KMS-11 (cell line): Measurements from ENCODE around the gene KCNA5.

ENCODE experiments used
- H2AFZ ChIP-seq: fragments of 200-600 bp; sonication (generic); 2 replicates; pipeline ENCODE4 v1.6.1; 2016; ENCODE audit warnings: antibody characterized with exemption, mixed run types, low read depth
- H3K27ac ChIP-seq: fragments of 200-600 bp; sonication (generic); 2 replicates; pipeline ENCODE4 v1.6.1; 2016; ENCODE audit warnings: mild to moderate bottlenecking, mixed run types
- H3K27me3 ChIP-seq: fragments of 200-600 bp; sonication (generic); 2 replicates; pipeline ENCODE4 v1.6.1; 2017; ENCODE audit warnings: mild to moderate bottlenecking, low read depth, mixed run types, moderate library complexity; ENCODE audit not compliant: insufficient read depth
- H3K36me3 ChIP-seq: fragments of 200-600 bp; sonication (generic); 2 replicates; pipeline ENCODE4 v1.6.1; 2017; ENCODE audit warnings: mild to moderate bottlenecking, mixed run types; ENCODE audit not compliant: insufficient read depth
- H3K4me1 ChIP-seq: fragments of 200-600 bp; sonication (generic); 2 replicates; pipeline ENCODE4 v1.6.1; 2016; ENCODE audit warnings: mild to moderate bottlenecking, low read depth, mixed run types; ENCODE audit not compliant: poor library complexity, severe bottlenecking
- H3K4me2 ChIP-seq: fragments of 200-600 bp; sonication (generic); 2 replicates; pipeline ENCODE4 v1.7.0; 2016; ENCODE audit warnings: mild to moderate bottlenecking, mixed run types
- H3K4me3 ChIP-seq: fragments of 200-600 bp; sonication (generic); IDR thresholded peaks from 2 replicates; pipeline ENCODE4 v1.6.1; 2017; ENCODE audit warnings: low read depth, low read length, mixed read lengths; ENCODE audit not compliant: insufficient read depth
- H3K79me2 ChIP-seq: fragments of 200-600 bp; sonication (generic); 2 replicates; pipeline ENCODE4 v1.6.1; 2016; ENCODE audit warnings: low read depth, mixed run types; ENCODE audit not compliant: insufficient read depth
- H3K9ac ChIP-seq: fragments of 200-600 bp; sonication (generic); 2 replicates; pipeline ENCODE4 v1.6.1; 2016; ENCODE audit warnings: mild to moderate bottlenecking, mixed run types
- H4K20me1 ChIP-seq: fragments of 200-600 bp; sonication (generic); 2 replicates; pipeline ENCODE4 v1.6.1; 2016; ENCODE audit warnings: mild to moderate bottlenecking, mixed run types; ENCODE audit not compliant: insufficient read depth
- CTCF ChIP-seq: fragments of 200-600 bp; sonication (generic); conservative IDR thresholded peaks from 2 replicates; pipeline ENCODE4 v1.6.1; 2017; ENCODE audit warnings: low read depth, mild to moderate bottlenecking, antibody characterized with exemption, low read length, moderate library complexity, mixed read lengths

The KCNA5 gene

GRCh38 chr12:5072311-5072710 lies 28.6 kb downstream of the KCNA5 start:
- H3K27ac ChIP-seq = no peak overlapping the region
- no peaks in the 10 kb centered on the region for H3K79me2 ChIP-seq
- H3K36me3 ChIP-seq = no peaks in the 10 kb centered on the region
- H2AFZ ChIP-seq = no peak overlapping the region
- H3K9ac ChIP-seq = no peak overlapping the region
- no peak for TF ChIP-seq CTCF
- no peaks in the 10 kb centered on the region for H4K20me1 ChIP-seq
- H3K4me1 ChIP-seq = no peaks in the 10 kb centered on the region
- no peaks in the 10 kb centered on the region for H3K27me3 ChIP-seq
- no peak overlapping the region for H3K4me2 ChIP-seq
- H3K4me3 ChIP-seq = no peak overlapping the region

- no peaks in the 10 kb centered on the region for H3K4me1 ChIP-seq
- no peak overlapping the region for H3K4me2 ChIP-seq
- no peak overlapping the region for H3K27ac ChIP-seq
- H3K4me3 ChIP-seq = no peak overlapping the region
- no peaks in the 10 kb centered on the region for H3K27me3 ChIP-seq
- H4K20me1 ChIP-seq = no peaks in the 10 kb centered on the region
- no peak for TF ChIP-seq CTCF
- no peaks in the 10 kb centered on the region for H3K79me2 ChIP-seq
- no peak overlapping the region for H3K9ac ChIP-seq
- H2AFZ ChIP-seq = no peak overlapping the region
- H3K36me3 ChIP-seq = no peaks in the 10 kb centered on the region
Observed at GRCh38 chr12:5073054-5073453, 29.4 kb downstream of the KCNA5 start.

DNA sequence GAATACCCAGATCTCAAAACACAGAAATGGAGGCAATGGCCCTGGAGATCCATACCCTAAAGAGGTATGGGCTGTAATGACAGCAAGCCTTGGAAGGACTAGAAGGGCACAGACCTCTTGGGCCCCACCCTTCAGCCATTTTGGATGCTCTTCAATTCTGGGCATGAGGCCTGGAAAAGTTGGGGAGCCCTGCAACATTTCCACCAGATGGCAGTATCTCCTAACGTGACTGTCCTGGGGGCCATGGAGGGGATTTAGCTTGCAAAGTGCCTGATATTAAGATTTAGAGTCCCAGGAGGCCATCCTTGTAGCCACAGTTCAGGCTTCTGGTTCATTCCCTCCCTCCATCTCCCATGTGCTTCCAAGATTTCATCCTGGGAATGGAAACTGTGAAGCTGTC lies 30.2 kb downstream of the KCNA5 start:
- no peak overlapping the region for H3K9ac ChIP-seq
- H3K36me3 ChIP-seq = no peaks in the 10 kb centered on the region
- H3K4me1 ChIP-seq = no peaks in the 10 kb centered on the region
- H3K4me3 ChIP-seq = no peak overlapping the region
- no peak overlapping the region for H2AFZ ChIP-seq
- no peak for TF ChIP-seq CTCF
- no peaks in the 10 kb centered on the region for H4K20me1 ChIP-seq
- no peak overlapping the region for H3K4me2 ChIP-seq
- H3K79me2 ChIP-seq = no peaks in the 10 kb centered on the region
- no peak overlapping the region for H3K27ac ChIP-seq
- no peaks in the 10 kb centered on the region for H3K27me3 ChIP-seq

DNA sequence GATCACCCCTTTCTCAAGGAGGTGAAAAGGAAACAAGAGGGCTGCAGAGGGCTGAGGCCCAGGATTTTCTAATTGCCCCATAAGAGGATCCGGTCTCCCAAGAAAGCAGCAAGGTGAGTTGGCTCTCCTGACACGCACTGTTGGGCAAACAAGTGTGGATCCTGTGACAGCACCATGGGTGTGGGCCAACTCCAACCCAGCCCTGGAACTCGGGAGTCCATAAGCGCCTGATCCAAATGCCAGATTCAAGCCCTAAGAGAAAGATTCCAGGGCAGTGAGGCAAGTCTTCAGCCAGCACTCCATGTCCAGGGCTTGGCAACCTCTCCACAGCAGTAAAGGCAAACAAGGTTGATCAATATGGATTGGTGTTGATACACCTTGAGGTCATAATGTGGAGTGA lies 33.1 kb downstream of the KCNA5 start:
- Histone ChIP-seq H3K36me3 (no peaks in the 10 kb centered on the region), H2AFZ (no peak overlapping the region), H3K79me2 (no peaks in the 10 kb centered on the region), H4K20me1 (no peaks in the 10 kb centered on the region), H3K4me2 (no peak overlapping the region), H3K4me1 (no peaks in the 10 kb centered on the region), H3K9ac (no peak overlapping the region), H3K27me3 (no peaks in the 10 kb centered on the region), H3K4me3 (no peak overlapping the region), H3K27ac (no peak overlapping the region)
- TF ChIP-seq CTCF = no peak

- Histone ChIP-seq H3K9ac (no peak overlapping the region), H3K27me3 (no peaks in the 10 kb centered on the region)
Observed at GRCh38 chr12:5078423-5078822, 34.7 kb downstream of the KCNA5 start.

More at GRCh38 chr12:5078423-5078822, 34.7 kb downstream of the KCNA5 start:
- H3K27ac ChIP-seq = no peak overlapping the region
- H3K4me1 ChIP-seq = no peaks in the 10 kb centered on the region
- H4K20me1 ChIP-seq = no peaks in the 10 kb centered on the region
- TF ChIP-seq CTCF = no peak
- H3K4me2 ChIP-seq = no peak overlapping the region
- no peaks in the 10 kb centered on the region for H3K36me3 ChIP-seq
- no peak overlapping the region for H3K4me3 ChIP-seq
- no peaks in the 10 kb centered on the region for H3K79me2 ChIP-seq
- no peak overlapping the region for H2AFZ ChIP-seq
